ENCODE results near the gene MAPK10. TPM values are rescaled to one million over a fixed set of nuclear protein-coding genes. Genes with fewer than 3 reads are reported as not detected.

The MAPK10 gene
- total and polyA plus RNA-seq, 2 of the 8 experiments (the other 6 are each of a cell fraction or from before 2014, with no cell fraction given) = 2.5 to 3.1 TPM

DNA sequence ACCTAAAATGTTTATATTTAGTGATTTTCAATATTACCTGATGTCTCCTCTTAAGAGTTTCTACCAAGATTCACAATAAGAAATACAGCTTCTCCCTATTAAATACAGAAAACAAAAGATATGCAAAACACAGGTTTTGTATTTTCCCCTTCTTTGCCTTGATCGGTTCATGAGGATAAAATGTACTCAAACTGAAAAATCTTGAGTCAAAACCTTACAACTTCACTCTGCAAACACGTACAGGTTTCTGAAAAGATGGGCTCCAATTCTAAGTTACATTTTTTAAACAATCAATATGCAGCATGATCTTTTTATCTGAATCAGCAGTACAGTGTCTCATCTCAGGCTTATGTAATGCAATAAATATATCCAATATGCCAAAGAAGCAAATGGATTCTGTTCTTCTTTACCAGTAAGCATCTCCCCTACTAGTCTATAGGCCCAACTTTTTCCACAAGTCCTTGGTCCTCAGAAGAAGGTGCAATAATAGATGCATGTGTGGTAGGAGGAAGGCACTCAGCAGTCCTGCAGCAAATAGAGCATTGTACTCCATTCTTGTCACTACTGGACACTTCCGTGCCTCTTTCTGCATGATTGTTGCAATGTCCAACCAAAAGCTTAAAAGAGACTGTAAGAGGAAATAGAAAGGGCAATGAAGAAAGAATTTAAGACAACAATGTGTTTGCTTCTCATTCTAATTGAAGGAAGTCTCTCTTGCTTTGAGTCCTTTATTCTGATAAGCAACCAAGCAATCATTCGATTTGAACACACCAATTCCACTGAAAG lies 3.2 kb downstream of the MAPK10 start:
- Histone ChIP-seq H4K5ac (ENCODE audit: insufficient read length, low read depth, low read length) (no peak overlapping the region), H2BK20ac (ENCODE audit: low read length) (no peak overlapping the region), H3K9ac (replicated peaks in 1 of 4; ENCODE audit: extremely low read depth in 1 of 4, low read depth in 3 of 4, low read length in 3 of 4) (no peak overlapping the region), H3K18ac (ENCODE audit: extremely low read depth, low read length) (no peak overlapping the region), H2AK5ac (ENCODE audit: low read depth, low read length) (no peak overlapping the region), H4K8ac (ENCODE audit: extremely low read depth, insufficient read depth, low read length) (no peak overlapping the region), H3K56ac (replicated peaks; ENCODE audit: insufficient read length, low read depth, low read length) (no peak overlapping the region), H3K4ac (replicated peaks; ENCODE audit: insufficient read length, low read depth, low read length) (no peak overlapping the region), H2AFZ (ENCODE audit: low read length) (no peak overlapping the region), H3K79me2 (ENCODE audit: control insufficient read depth in 1 of 2, insufficient read depth in 2 of 2, low read length in 2 of 2) (no peaks in the 10 kb centered on the region), H3K4me1 (replicated peaks in 1 of 4; ENCODE audit: control insufficient read depth in 3 of 4, insufficient read depth in 4 of 4, low read length in 3 of 4) (peaks cover 1 to 18% (median 9%) of the 10 kb centered on the region in 4 experiments; a peak in 5 of 7 replicates), H3K79me1 (ENCODE audit: low read depth, low read length) (no peaks in the 10 kb centered on the region), H3K23me2 (ENCODE audit: low read depth, low read length) (no peaks in the 10 kb centered on the region), H2BK15ac (ENCODE audit: low read length) (no peak overlapping the region), H3K4me3 (ENCODE audit: extremely low read depth in 1 of 4, insufficient read depth in 2 of 4, low read depth in 3 of 4, low read length in 4 of 4) (no peak overlapping the region; a peak in 1 of 8 replicates), H3K27me3 (replicated peaks in 1 of 4; ENCODE audit: control insufficient read depth in 3 of 4, extremely low read depth in 1 of 4, insufficient read depth in 3 of 4, low read length in 3 of 4) (no peaks in the 10 kb centered on the region), H2BK12ac (ENCODE audit: low read depth, low read length) (no peak overlapping the region), H4K91ac (replicated peaks; ENCODE audit: insufficient read length, low read length) (no peak overlapping the region), H2BK120ac (replicated peaks; ENCODE audit: low read depth, low read length) (no peak overlapping the region), H4K20me1 (replicated peaks in 1 of 2; ENCODE audit: control insufficient read depth in 1 of 2, insufficient read depth in 2 of 2, low read length in 2 of 2) (no peaks in the 10 kb centered on the region), H2BK5ac (ENCODE audit: low read depth, low read length) (no peak overlapping the region), H3K4me2 (ENCODE audit: insufficient read depth in 1 of 2, low read depth in 2 of 2, low read length in 2 of 2) (no peak overlapping the region), H3K36me3 (ENCODE audit: control insufficient read depth in 2 of 4, insufficient read depth in 4 of 4, low read length in 3 of 4) (no peaks in the 10 kb centered on the region), H3K23ac (ENCODE audit: insufficient read length) (no peak overlapping the region), H3K27ac (ENCODE audit: low read depth, low read length) (no peak overlapping the region), H3K14ac (ENCODE audit: insufficient read length) (no peak overlapping the region), H3K9me3 (ENCODE audit: insufficient read depth in 2 of 2, low read depth in 1 of 2, low read length in 1 of 2) (no peaks in the 10 kb centered on the region)
- no peak for FAIRE-seq
- ChIA-PET POLR2A (ENCODE audit: partially characterized antibody) (no interaction called here), CTCF (ENCODE audit: partially characterized antibody) (no interaction called here)
- 82% methylated on average over 4 of the region's 4 CpGs; no CpG with 5 or more reads in 1 of the 2 experiments for WGBS, 2 experiments (ENCODE audit: extremely low coverage in 1 of 2, insufficient coverage in 1 of 2, insufficient read length in 1 of 2, insufficient replicate concordance in 2 of 2, low coverage in 1 of 2, low lambda C conversion rate in 2 of 2, missing lambda C conversion rate in 1 of 2)
- no peak for DNase-seq (ENCODE audit: low read depth in 1 of 2, low spot score in 2 of 2)
- TF ChIP-seq NRF1 (IDR thresholded peaks at IDR 0.05; ENCODE audit: low read depth, low read length) = no peak
- TF ChIP-seq SIN3A (conservative IDR thresholded peaks at IDR 0.05 in 1 of 2, IDR thresholded peaks at IDR 0.05 in 1 of 2; ENCODE audit: low read depth in 1 of 2, low read length in 2 of 2) = no peak
- no peak for TF ChIP-seq TEAD4 (IDR thresholded peaks at IDR 0.05; ENCODE audit: low read depth, low read length)
- TF ChIP-seq KDM1A (IDR thresholded peaks at IDR 0.05; ENCODE audit: borderline replicate concordance, low read length) = no peak
- no peak for TF ChIP-seq CHD2 (IDR thresholded peaks at IDR 0.05; ENCODE audit: low read length)
- TF ChIP-seq CHD1 (IDR thresholded peaks at IDR 0.05; ENCODE audit: low read depth, low read length) = no peak
- no peak for TF ChIP-seq JUND (IDR thresholded peaks at IDR 0.05; ENCODE audit: low read length)
- no peak for TF ChIP-seq SIRT6 (IDR thresholded peaks at IDR 0.05; ENCODE audit: low read length)
- no peak for TF ChIP-seq KDM4A (IDR thresholded peaks at IDR 0.05; ENCODE audit: low read depth, low read length, severe bottlenecking)
- no peak for TF ChIP-seq YY1 (IDR thresholded peaks at IDR 0.05; ENCODE audit: low read depth, low read length)
- no peak for TF ChIP-seq NANOG (IDR thresholded peaks at IDR 0.05; ENCODE audit: insufficient read depth, low read depth, low read length, poor library complexity, severe bottlenecking)
- no peak for TF ChIP-seq HDAC2 (IDR thresholded peaks at IDR 0.05; ENCODE audit: borderline replicate concordance in 1 of 2, low read depth in 2 of 2, low read length in 2 of 2)
- no peak for TF ChIP-seq CREB1 (IDR thresholded peaks at IDR 0.05)
- TF ChIP-seq FOSL1 (IDR thresholded peaks at IDR 0.05; ENCODE audit: insufficient read depth, low read depth, low read length) = no peak
